Panc1 (cell line): ENCODE data around the gene PCMTD2. TPM values are rescaled to one million over a fixed set of nuclear protein-coding genes. Genes with fewer than 3 reads are reported as not detected.

Experiments
- ATAC-seq: fragments of 200-7000 bp; cut with Tn5 transposase; 2 replicates; pipeline ENCODE4 v1.9.1; 2020; ENCODE audit warnings: mild to moderate bottlenecking, moderate library complexity
- BruUV-seq: library from RNA; stranded (reverse); fragments of 400-500 nt; replicated peaks from 2 replicates; lab custom pipeline; 2021; lab: Mats Ljungman, UMichigan
- CTCF ChIA-PET: fragments of 300-600 bp; sonication (Branson Sonifier 250); formaldehyde crosslinking; loops from one replicate; lab custom pipeline; 2022; ENCODE audit warnings: antibody characterized with exemption; lab: Charles Lee
- POLR2A ChIA-PET: fragments of 300-600 bp; sonication (Branson Sonifier 250); formaldehyde crosslinking; loops from one replicate; lab custom pipeline; 2022; ENCODE audit warnings: antibody characterized with exemption; lab: Charles Lee
- DNase-seq: peaks from one replicate; pipeline ENCODE4 v3.0.0-alpha.2; 2010; ENCODE audit warnings: low read depth, low spot score
- H3K27ac ChIP-seq: 2 replicates; pipeline ENCODE4 v1.5.1; 2011; ENCODE audit warnings: mild to moderate bottlenecking, low read length, inconsistent platforms
- H3K27me3 ChIP-seq: fragments of 200-500 bp; sonication (Bioruptor generic); 2 replicates; pipeline ENCODE4 v1.6.0; 2014; ENCODE audit warnings: low read length, inconsistent platforms; ENCODE audit not compliant: control insufficient read depth, insufficient read depth
- H3K36me3 ChIP-seq: fragments of 200-500 bp; sonication (Bioruptor generic); 2 replicates; pipeline ENCODE4 v1.5.1; 2014; ENCODE audit warnings: inconsistent platforms, mild to moderate bottlenecking, low read length, moderate library complexity; ENCODE audit not compliant: control insufficient read depth, insufficient read depth
- H3K4me1 ChIP-seq: 2 replicates; pipeline ENCODE4 v1.5.1; 2011; ENCODE audit warnings: inconsistent platforms, mild to moderate bottlenecking, low read length, moderate library complexity; ENCODE audit not compliant: control insufficient read depth, insufficient read depth
- H3K4me3 ChIP-seq, 2 experiments: 2 replicates each; pipeline ENCODE4 v1.5.1; 2011 to 2012; ENCODE audit warnings: low read depth in 2 of 2, low read length in 2 of 2, mild to moderate bottlenecking in 2 of 2, inconsistent platforms in 1 of 2, moderate library complexity in 1 of 2
- H3K9me3 ChIP-seq: fragments of 200-500 bp; sonication (Bioruptor generic); 2 replicates; pipeline ENCODE4 v1.5.1; 2014; ENCODE audit warnings: low read depth, mild to moderate bottlenecking, inconsistent platforms, low read length, moderate library complexity; ENCODE audit not compliant: control insufficient read depth, insufficient read depth
- POLR2AphosphoS5 ChIP-seq: IDR thresholded peaks from 2 replicates; pipeline ENCODE4 v1.6.1; 2012; ENCODE audit warnings: mild to moderate bottlenecking, low read depth, low read length, moderate library complexity
- SIN3A ChIP-seq: IDR thresholded peaks from 2 replicates; pipeline ENCODE4 v1.6.1; 2012; ENCODE audit warnings: low read depth, mild to moderate bottlenecking, low read length, moderate library complexity, borderline replicate concordance; ENCODE audit not compliant: insufficient read depth
- TCF7L2 ChIP-seq: IDR thresholded peaks from 2 replicates; pipeline ENCODE4 v1.6.1; 2011; ENCODE audit warnings: mild to moderate bottlenecking, low read depth, low read length, inconsistent platforms
- in situ Hi-C: cut with HindIII; loops from 2 replicates; pipeline ENCODE4 v1.10.0; 2016; ENCODE audit warnings: low sequenced_read_pairs, low pct_unique_long_range_greater_than_20kb
- intact Hi-C: fragments of 100-400 bp; cut with micrococcal nuclease; formaldehyde crosslinking; loops from one replicate; pipeline ENCODE4 v1.10.0; 2022; ENCODE audit not compliant: unreplicated experiment
- total RNA-seq: library from RNA; stranded (reverse); gene quantifications from one replicate; pipeline ENCODE4 v1.2.1, GENCODE V29; 2021; ENCODE audit not compliant: unreplicated experiment
- TF ChIP-seq, protein P1 (sequence below), 2 experiments: IDR thresholded peaks; 2 replicates each; pipeline ENCODE4 v1.6.1; 2011 to 2012; ENCODE audit warnings: low read depth in 2 of 2, control low read depth in 1 of 2, low read length in 1 of 2, mild to moderate bottlenecking in 1 of 2, moderate library complexity in 1 of 2; ENCODE audit not compliant: insufficient read depth in 1 of 2
- TF ChIP-seq, protein P2 (sequence below): fragments of 450-650 bp; IDR thresholded peaks from 2 replicates; pipeline ENCODE4 v1.5.1; 2017; ENCODE audit warnings: mild to moderate bottlenecking

The PCMTD2 gene
- total RNA-seq, 1 experiment from 2014 or later: 35.0 TPM

DNA sequence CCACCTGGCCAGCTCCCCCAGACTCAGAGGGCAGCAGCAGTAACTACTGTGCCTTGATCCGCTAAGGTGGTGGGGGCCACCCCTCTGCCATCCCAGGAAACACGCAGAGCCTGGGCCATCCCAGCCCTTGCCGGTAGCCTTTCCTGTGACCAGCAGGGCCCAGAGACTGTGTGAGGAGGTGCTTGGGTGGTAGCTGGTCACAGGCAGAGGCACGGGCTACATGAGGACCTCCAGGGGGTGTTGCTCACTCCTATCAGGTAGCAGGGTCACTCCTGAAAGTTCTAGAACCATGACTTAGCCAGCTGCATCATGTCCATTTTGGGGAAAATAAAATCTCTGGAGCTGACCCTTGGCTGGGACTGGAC, 22.8 kb downstream of the PCMTD2 start:
- in situ Hi-C loops (no loop called here), intact Hi-C loops (no loop called here)
- no peak for DNase-seq
- CTCF ChIA-PET: no interaction called here
- Histone ChIP-seq H3K4me1 (no peaks in the 10 kb centered on the region), H3K27ac (no peak overlapping the region), H3K36me3 (no peaks in the 10 kb centered on the region), H3K4me3 (no peak overlapping the region), H3K27me3 (peaks cover 2% of the 10 kb centered on the region; the same call in 1 of the 2 replicates), H3K9me3 (no peaks in the 10 kb centered on the region)
- 0 out of 2 replicates have a peak, but pooled peaks have one; percentile 26 for ATAC-seq
- POLR2A ChIA-PET: no interaction called here
- TF ChIP-seq TCF7L2 (peak; percentile 4; the same call in 1 of the 2 replicates), SIN3A (no peak)
- BruUV-seq: no TSS peak

DNA sequence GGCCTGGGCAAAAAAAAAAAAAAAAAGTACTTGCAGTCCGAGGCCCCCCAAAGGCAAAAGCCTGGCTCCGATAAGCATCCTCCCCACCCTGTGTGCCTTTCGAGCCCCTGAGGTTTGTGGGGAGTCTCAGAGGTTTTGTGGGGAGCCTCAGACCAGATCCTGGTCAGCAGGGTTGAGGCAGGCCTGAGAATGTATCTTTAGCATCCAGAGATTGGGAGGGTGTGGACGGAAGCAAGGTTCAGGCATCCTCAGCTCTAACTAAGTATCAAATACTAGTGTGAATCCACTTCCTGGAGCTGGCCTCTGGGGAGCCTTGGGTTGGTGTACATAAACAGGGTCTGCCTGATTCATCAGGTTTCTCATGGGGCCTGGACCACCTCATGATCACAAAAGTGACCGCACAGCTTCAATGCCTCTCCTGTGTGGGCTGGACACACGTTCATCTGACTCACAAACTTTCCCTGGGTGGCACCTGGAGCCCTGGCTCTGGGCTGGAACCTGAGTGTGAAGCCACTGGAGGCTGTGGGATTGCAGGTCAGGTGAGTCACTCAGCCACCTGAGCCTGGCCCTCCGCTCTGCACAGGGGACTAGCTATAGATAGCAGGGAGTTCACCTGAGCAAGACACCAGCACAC, 24.4 kb downstream of the PCMTD2 start:
- in situ Hi-C loops: no loop called here
- DNase-seq: no peak

More for the DNA sequence above, 24.4 kb downstream of the PCMTD2 start:
- Histone ChIP-seq H3K4me1 (no peaks in the 10 kb centered on the region), H3K36me3 (no peaks in the 10 kb centered on the region), H3K27ac (no peak overlapping the region), H3K4me3 (no peak overlapping the region), H3K27me3 (peaks cover 2% of the 10 kb centered on the region; the same call in 1 of the 2 replicates), H3K9me3 (no peaks in the 10 kb centered on the region)
- TF ChIP-seq SIN3A (no peak), TCF7L2 (no peak), POLR2AphosphoS5 (no peak)
- TF ChIP-seq, protein P1, sequence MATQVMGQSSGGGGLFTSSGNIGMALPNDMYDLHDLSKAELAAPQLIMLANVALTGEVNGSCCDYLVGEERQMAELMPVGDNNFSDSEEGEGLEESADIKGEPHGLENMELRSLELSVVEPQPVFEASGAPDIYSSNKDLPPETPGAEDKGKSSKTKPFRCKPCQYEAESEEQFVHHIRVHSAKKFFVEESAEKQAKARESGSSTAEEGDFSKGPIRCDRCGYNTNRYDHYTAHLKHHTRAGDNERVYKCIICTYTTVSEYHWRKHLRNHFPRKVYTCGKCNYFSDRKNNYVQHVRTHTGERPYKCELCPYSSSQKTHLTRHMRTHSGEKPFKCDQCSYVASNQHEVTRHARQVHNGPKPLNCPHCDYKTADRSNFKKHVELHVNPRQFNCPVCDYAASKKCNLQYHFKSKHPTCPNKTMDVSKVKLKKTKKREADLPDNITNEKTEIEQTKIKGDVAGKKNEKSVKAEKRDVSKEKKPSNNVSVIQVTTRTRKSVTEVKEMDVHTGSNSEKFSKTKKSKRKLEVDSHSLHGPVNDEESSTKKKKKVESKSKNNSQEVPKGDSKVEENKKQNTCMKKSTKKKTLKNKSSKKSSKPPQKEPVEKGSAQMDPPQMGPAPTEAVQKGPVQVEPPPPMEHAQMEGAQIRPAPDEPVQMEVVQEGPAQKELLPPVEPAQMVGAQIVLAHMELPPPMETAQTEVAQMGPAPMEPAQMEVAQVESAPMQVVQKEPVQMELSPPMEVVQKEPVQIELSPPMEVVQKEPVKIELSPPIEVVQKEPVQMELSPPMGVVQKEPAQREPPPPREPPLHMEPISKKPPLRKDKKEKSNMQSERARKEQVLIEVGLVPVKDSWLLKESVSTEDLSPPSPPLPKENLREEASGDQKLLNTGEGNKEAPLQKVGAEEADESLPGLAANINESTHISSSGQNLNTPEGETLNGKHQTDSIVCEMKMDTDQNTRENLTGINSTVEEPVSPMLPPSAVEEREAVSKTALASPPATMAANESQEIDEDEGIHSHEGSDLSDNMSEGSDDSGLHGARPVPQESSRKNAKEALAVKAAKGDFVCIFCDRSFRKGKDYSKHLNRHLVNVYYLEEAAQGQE (IDR thresholded peaks at IDR 0.05; ENCODE audit: insufficient read depth in 1 of 2, low read depth in 2 of 2, low read length in 1 of 2): no peak
- TF ChIP-seq, protein P2, sequence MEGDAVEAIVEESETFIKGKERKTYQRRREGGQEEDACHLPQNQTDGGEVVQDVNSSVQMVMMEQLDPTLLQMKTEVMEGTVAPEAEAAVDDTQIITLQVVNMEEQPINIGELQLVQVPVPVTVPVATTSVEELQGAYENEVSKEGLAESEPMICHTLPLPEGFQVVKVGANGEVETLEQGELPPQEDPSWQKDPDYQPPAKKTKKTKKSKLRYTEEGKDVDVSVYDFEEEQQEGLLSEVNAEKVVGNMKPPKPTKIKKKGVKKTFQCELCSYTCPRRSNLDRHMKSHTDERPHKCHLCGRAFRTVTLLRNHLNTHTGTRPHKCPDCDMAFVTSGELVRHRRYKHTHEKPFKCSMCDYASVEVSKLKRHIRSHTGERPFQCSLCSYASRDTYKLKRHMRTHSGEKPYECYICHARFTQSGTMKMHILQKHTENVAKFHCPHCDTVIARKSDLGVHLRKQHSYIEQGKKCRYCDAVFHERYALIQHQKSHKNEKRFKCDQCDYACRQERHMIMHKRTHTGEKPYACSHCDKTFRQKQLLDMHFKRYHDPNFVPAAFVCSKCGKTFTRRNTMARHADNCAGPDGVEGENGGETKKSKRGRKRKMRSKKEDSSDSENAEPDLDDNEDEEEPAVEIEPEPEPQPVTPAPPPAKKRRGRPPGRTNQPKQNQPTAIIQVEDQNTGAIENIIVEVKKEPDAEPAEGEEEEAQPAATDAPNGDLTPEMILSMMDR: no peak
- CTCF ChIA-PET: no interaction called here
- POLR2A ChIA-PET: no interaction called here
- BruUV-seq: no TSS peak
- no peak for ATAC-seq
- intact Hi-C loops: no loop called here
